Adipocyte (in vitro differentiated cells): ENCODE results near the gene HSPA1B.
A peak's percentile ranks its signal among the peaks of the same experiment; 100 is the strongest.
"Not testable (repeated sequence)": the region's sequence is repeated elsewhere in the genome, so short reads cannot be mapped to it uniquely, and the experiment has no call there.

ENCODE experiments used
- DNase-seq: peaks from one replicate; pipeline ENCODE4 v3.0.0-alpha.2; 2015; ENCODE audit warnings: low read depth
- H3K27me3 ChIP-seq: replicated peaks from 2 replicates; pipeline ENCODE4 v1.7.0; 2013; ENCODE audit warnings: mild to moderate bottlenecking, low read length, moderate library complexity; ENCODE audit not compliant: control insufficient read depth, insufficient read depth
- H3K36me3 ChIP-seq: 2 replicates; pipeline ENCODE4 v1.7.0; 2013; ENCODE audit warnings: low read length, mild to moderate bottlenecking, moderate library complexity; ENCODE audit not compliant: control insufficient read depth, insufficient read depth, severe bottlenecking
- H3K4me1 ChIP-seq: 2 replicates; pipeline ENCODE4 v1.7.0; 2013; ENCODE audit warnings: mild to moderate bottlenecking, low read length, moderate library complexity; ENCODE audit not compliant: control insufficient read depth, insufficient read depth
- H3K4me3 ChIP-seq: 2 replicates; pipeline ENCODE4 v1.7.0; 2013; ENCODE audit warnings: mild to moderate bottlenecking, low read length, moderate library complexity
- H3K9ac ChIP-seq: 2 replicates; pipeline ENCODE4 v1.7.0; 2013; ENCODE audit warnings: mild to moderate bottlenecking, low read length, moderate library complexity
- H3K9me3 ChIP-seq: 2 replicates; pipeline ENCODE4 v1.7.0; 2013; ENCODE audit warnings: mild to moderate bottlenecking, low read length, moderate library complexity; ENCODE audit not compliant: control insufficient read depth

HSPA1B gene

GRCh38 chr6:31834367-31835250, 7.1 kb downstream of the HSPA1B start:
- Histone ChIP-seq H3K4me3 (peak overlapping the region; percentile 95), H3K9me3 (no peaks in the 10 kb centered on the region), H3K36me3 (peaks cover 37% of the 10 kb centered on the region), H3K4me1 (peaks cover 40% of the 10 kb centered on the region), H3K27me3 (no peaks in the 10 kb centered on the region), H3K9ac (peak overlapping the region; percentile 99)
- DNase-seq, result peak; percentile 92

- peaks cover 36% of the 10 kb centered on the region for H3K4me1 ChIP-seq
- DNase-seq, result no peak
- H3K9ac ChIP-seq, result peak overlapping the region; percentile 99
- H3K36me3 ChIP-seq, result peaks cover 51% of the 10 kb centered on the region
- H3K4me3 ChIP-seq, result peak overlapping the region; percentile 95
- no peaks in the 10 kb centered on the region for H3K9me3 ChIP-seq
- no peaks in the 10 kb centered on the region for H3K27me3 ChIP-seq
These were observed 8.5 kb downstream of the HSPA1B start for GRCh38 chr6:31836047-31836473.

- peak overlapping the region; percentile 99 for H3K9ac ChIP-seq
- no peaks in the 10 kb centered on the region for H3K9me3 ChIP-seq
- peaks cover 54% of the 10 kb centered on the region for H3K36me3 ChIP-seq
- DNase-seq, result peak; percentile 76
- H3K27me3 ChIP-seq, result no peaks in the 10 kb centered on the region
- peaks cover 30% of the 10 kb centered on the region for H3K4me1 ChIP-seq
- peak overlapping the region; percentile 95 for H3K4me3 ChIP-seq
These were observed 9.2 kb downstream of the HSPA1B start for GRCh38 chr6:31836474-31837368.

GRCh38 chr6:31837369-31838113, 10.0 kb downstream of the HSPA1B start:
- no peaks in the 10 kb centered on the region for H3K27me3 ChIP-seq
- H3K9me3 ChIP-seq, result no peaks in the 10 kb centered on the region
- peaks cover 29% of the 10 kb centered on the region for H3K4me1 ChIP-seq
- H3K36me3 ChIP-seq, result peaks cover 54% of the 10 kb centered on the region
- peak overlapping the region; percentile 95 for H3K4me3 ChIP-seq
- no peak for DNase-seq
- peak overlapping the region; percentile 99 for H3K9ac ChIP-seq

GRCh38 chr6:31838114-31838553, 10.6 kb downstream of the HSPA1B start:
- peaks cover 54% of the 10 kb centered on the region for H3K36me3 ChIP-seq
- H3K4me1 ChIP-seq, result peaks cover 29% of the 10 kb centered on the region
- peak overlapping the region; percentile 99 for H3K9ac ChIP-seq
- H3K27me3 ChIP-seq, H3K9me3 ChIP-seq, DNase-seq: not testable (repeated sequence)
- H3K4me3 ChIP-seq, result peak overlapping the region; percentile 95

GRCh38 chr6:31838968-31839367, 11.4 kb downstream of the HSPA1B start:
- no peaks in the 10 kb centered on the region for H3K9me3 ChIP-seq
- H3K4me1 ChIP-seq, result peaks cover 28% of the 10 kb centered on the region
- no peak overlapping the region for H3K9ac ChIP-seq
- no peak for DNase-seq
- no peaks in the 10 kb centered on the region for H3K27me3 ChIP-seq
- H3K36me3 ChIP-seq, result peaks cover 54% of the 10 kb centered on the region
- H3K4me3 ChIP-seq, result peak overlapping the region; percentile 16

- H3K27me3 ChIP-seq, H3K9ac ChIP-seq, H3K9me3 ChIP-seq, DNase-seq, H3K4me3 ChIP-seq: not testable (repeated sequence)
- Histone ChIP-seq H3K4me1 (peaks cover 25% of the 10 kb centered on the region), H3K36me3 (peaks cover 54% of the 10 kb centered on the region)
These were observed 12.2 kb downstream of the HSPA1B start for GRCh38 chr6:31839779-31840126.

GRCh38 chr6:31842053-31842452, 14.5 kb downstream of the HSPA1B start:
- no peak overlapping the region for H3K9ac ChIP-seq
- H3K4me1 ChIP-seq, result peaks cover 13% of the 10 kb centered on the region
- peaks cover 43% of the 10 kb centered on the region for H3K36me3 ChIP-seq
- H3K27me3 ChIP-seq, result no peaks in the 10 kb centered on the region
- H3K9me3 ChIP-seq, result no peaks in the 10 kb centered on the region
- DNase-seq, result no peak
- no peak overlapping the region for H3K4me3 ChIP-seq

GRCh38 chr6:31844507-31844906, 17.0 kb downstream of the HSPA1B start:
- no peak overlapping the region for H3K4me3 ChIP-seq
- no peaks in the 10 kb centered on the region for H3K4me1 ChIP-seq
- H3K9ac ChIP-seq, result no peak overlapping the region
- no peaks in the 10 kb centered on the region for H3K9me3 ChIP-seq
- peaks cover 18% of the 10 kb centered on the region for H3K36me3 ChIP-seq
- no peaks in the 10 kb centered on the region for H3K27me3 ChIP-seq
- DNase-seq, result no peak

- no peaks in the 10 kb centered on the region for H3K9me3 ChIP-seq
- no peaks in the 10 kb centered on the region for H3K27me3 ChIP-seq
- no peaks in the 10 kb centered on the region for H3K4me1 ChIP-seq
- H3K9ac ChIP-seq, result no peak overlapping the region
- no peak for DNase-seq
- no peaks in the 10 kb centered on the region for H3K36me3 ChIP-seq
- H3K4me3 ChIP-seq, result no peak overlapping the region
These were observed 19.9 kb downstream of the HSPA1B start for GRCh38 chr6:31847276-31847978.
